ENCODE measurements around the gene MRM2. TPM values are rescaled to one million over a fixed set of nuclear protein-coding genes. Genes with fewer than 3 reads are reported as not detected.

MRM2 gene
- total and polyA plus RNA-seq, 4 donors = 9.7 to 14.9 (median 11.8) TPM

- H3K4me3 ChIP-seq (ENCODE audit: low read depth in 1 of 3, low read length in 3 of 3) = no peak overlapping the region
- 98% methylated on average over 17 of the region's 17 CpGs for WGBS
- no peaks in the 10 kb centered on the region for H3K27me3 ChIP-seq (ENCODE audit: control insufficient read depth in 4 of 4, insufficient read depth in 4 of 4, low read length in 3 of 4)
- DNase-seq (ENCODE audit: low spot score) = no peak
- H3K9ac ChIP-seq (ENCODE audit: low read depth in 1 of 2, low read length in 2 of 2) = no peak overlapping the region
- TF ChIP-seq TAF1 (conservative IDR thresholded peaks at IDR 0.05) = no peak
- no peak for TF ChIP-seq RAD21 (IDR thresholded peaks at IDR 0.05)
- TF ChIP-seq RXRA (IDR thresholded peaks at IDR 0.05) = no peak
- no peak for TF ChIP-seq MAX (IDR thresholded peaks at IDR 0.05)
- TF ChIP-seq, protein P1, sequence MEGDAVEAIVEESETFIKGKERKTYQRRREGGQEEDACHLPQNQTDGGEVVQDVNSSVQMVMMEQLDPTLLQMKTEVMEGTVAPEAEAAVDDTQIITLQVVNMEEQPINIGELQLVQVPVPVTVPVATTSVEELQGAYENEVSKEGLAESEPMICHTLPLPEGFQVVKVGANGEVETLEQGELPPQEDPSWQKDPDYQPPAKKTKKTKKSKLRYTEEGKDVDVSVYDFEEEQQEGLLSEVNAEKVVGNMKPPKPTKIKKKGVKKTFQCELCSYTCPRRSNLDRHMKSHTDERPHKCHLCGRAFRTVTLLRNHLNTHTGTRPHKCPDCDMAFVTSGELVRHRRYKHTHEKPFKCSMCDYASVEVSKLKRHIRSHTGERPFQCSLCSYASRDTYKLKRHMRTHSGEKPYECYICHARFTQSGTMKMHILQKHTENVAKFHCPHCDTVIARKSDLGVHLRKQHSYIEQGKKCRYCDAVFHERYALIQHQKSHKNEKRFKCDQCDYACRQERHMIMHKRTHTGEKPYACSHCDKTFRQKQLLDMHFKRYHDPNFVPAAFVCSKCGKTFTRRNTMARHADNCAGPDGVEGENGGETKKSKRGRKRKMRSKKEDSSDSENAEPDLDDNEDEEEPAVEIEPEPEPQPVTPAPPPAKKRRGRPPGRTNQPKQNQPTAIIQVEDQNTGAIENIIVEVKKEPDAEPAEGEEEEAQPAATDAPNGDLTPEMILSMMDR (IDR thresholded peaks at IDR 0.05; ENCODE audit: low read depth, low read length, missing input control) = no peak
- TF ChIP-seq, protein P2, sequence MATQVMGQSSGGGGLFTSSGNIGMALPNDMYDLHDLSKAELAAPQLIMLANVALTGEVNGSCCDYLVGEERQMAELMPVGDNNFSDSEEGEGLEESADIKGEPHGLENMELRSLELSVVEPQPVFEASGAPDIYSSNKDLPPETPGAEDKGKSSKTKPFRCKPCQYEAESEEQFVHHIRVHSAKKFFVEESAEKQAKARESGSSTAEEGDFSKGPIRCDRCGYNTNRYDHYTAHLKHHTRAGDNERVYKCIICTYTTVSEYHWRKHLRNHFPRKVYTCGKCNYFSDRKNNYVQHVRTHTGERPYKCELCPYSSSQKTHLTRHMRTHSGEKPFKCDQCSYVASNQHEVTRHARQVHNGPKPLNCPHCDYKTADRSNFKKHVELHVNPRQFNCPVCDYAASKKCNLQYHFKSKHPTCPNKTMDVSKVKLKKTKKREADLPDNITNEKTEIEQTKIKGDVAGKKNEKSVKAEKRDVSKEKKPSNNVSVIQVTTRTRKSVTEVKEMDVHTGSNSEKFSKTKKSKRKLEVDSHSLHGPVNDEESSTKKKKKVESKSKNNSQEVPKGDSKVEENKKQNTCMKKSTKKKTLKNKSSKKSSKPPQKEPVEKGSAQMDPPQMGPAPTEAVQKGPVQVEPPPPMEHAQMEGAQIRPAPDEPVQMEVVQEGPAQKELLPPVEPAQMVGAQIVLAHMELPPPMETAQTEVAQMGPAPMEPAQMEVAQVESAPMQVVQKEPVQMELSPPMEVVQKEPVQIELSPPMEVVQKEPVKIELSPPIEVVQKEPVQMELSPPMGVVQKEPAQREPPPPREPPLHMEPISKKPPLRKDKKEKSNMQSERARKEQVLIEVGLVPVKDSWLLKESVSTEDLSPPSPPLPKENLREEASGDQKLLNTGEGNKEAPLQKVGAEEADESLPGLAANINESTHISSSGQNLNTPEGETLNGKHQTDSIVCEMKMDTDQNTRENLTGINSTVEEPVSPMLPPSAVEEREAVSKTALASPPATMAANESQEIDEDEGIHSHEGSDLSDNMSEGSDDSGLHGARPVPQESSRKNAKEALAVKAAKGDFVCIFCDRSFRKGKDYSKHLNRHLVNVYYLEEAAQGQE (IDR thresholded peaks at IDR 0.05) = no peak
- TF ChIP-seq NR2F2 (IDR thresholded peaks at IDR 0.05) = no peak
- no peak for TF ChIP-seq ZBTB33 (IDR thresholded peaks at IDR 0.05)
- no peak for TF ChIP-seq JUND (IDR thresholded peaks at IDR 0.05)
- TF ChIP-seq HNF4A (conservative IDR thresholded peaks at IDR 0.05) = no peak
- TF ChIP-seq, protein P3, sequence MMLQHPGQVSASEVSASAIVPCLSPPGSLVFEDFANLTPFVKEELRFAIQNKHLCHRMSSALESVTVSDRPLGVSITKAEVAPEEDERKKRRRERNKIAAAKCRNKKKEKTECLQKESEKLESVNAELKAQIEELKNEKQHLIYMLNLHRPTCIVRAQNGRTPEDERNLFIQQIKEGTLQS (IDR thresholded peaks at IDR 0.05) = no peak
- TF ChIP-seq YY1 (IDR thresholded peaks at IDR 0.05) = no peak
- no peaks in the 10 kb centered on the region for H3K9me3 ChIP-seq (ENCODE audit: control insufficient read depth in 4 of 4, low read length in 3 of 4)
- H3K27ac ChIP-seq (ENCODE audit: low read depth in 1 of 2, low read length in 2 of 2) = no peak overlapping the region
- peaks cover 2 to 40% (median 23%) of the 10 kb centered on the region in 4 donors for H3K36me3 ChIP-seq (ENCODE audit: control insufficient read depth in 4 of 4, insufficient read depth in 3 of 4, low read depth in 1 of 4, low read length in 3 of 4)
- H3K4me1 ChIP-seq (ENCODE audit: control insufficient read depth in 4 of 4, insufficient read depth in 4 of 4, low read length in 3 of 4) = peaks cover 4 to 22% (median 14%) of the 10 kb centered on the region in 4 donors
Measured at GRCh38 chr7:2239242-2239641, 2.8 kb downstream of the MRM2 start.

DNA sequence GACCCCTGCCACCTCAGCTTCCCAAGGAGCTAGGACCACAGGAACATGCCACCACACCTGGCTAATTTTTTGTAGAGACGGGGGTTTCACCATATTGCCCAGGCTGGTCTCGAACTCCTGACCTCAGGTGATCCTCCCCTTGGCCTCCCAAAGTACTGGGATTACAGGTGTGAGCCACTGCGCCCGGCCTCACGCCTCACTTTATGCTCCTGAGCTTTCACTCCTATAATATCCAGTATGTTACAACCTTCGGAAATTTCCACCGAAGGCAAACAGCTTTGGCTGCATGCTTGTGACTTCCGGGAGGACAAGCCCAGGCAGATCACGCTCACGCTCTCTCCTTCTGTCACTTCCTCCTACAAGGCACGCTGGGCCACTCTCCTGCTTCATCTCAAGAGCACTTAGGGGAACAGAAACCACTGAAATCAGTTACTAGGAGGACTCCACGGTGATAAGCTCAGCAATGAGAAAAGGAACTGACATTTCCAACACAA lies 4.8 kb downstream of the MRM2 start:
- Histone ChIP-seq H3K4me1 (ENCODE audit: control insufficient read depth in 4 of 4, insufficient read depth in 4 of 4, low read length in 3 of 4) (peaks cover 0 to 19% (median 13%) of the 10 kb centered on the region in 4 donors), H3K4me3 (ENCODE audit: low read depth in 1 of 3, low read length in 3 of 3) (no peak overlapping the region), H3K9ac (ENCODE audit: low read depth in 1 of 2, low read length in 2 of 2) (no peak overlapping the region), H3K27ac (ENCODE audit: low read depth in 1 of 2, low read length in 2 of 2) (peak overlapping the region; percentile 17 to 18), H3K27me3 (ENCODE audit: control insufficient read depth in 4 of 4, insufficient read depth in 4 of 4, low read length in 3 of 4) (no peaks in the 10 kb centered on the region), H3K36me3 (ENCODE audit: control insufficient read depth in 4 of 4, insufficient read depth in 3 of 4, low read depth in 1 of 4, low read length in 3 of 4) (peaks cover 2 to 40% (median 24%) of the 10 kb centered on the region in 4 donors), H3K9me3 (ENCODE audit: control insufficient read depth in 4 of 4, low read length in 3 of 4) (no peaks in the 10 kb centered on the region)
- DNase-seq (ENCODE audit: low spot score) = no peak
- 85% methylated on average over 12 of the region's 12 CpGs for WGBS
- TF ChIP-seq GABPA (IDR thresholded peaks at IDR 0.05 in 1 of 2, conservative IDR thresholded peaks at IDR 0.05 in 1 of 2) (peak in 1 of 2 donors; percentile 35), YY1 (IDR thresholded peaks at IDR 0.05) (no peak)
